Smooth muscle cell of the brain vasculature (primary cell): ENCODE data around the gene ARHGAP30.
"Not testable (repeated sequence)": the region's sequence is repeated elsewhere in the genome, so short reads cannot be mapped to it uniquely, and the experiment has no call there.

Experiments used
- DNase-seq: peaks from one replicate; pipeline ENCODE4 v3.0.0-alpha.2; 2012; ENCODE audit warnings: low read depth, low spot score

The ARHGAP30 gene, protein sequence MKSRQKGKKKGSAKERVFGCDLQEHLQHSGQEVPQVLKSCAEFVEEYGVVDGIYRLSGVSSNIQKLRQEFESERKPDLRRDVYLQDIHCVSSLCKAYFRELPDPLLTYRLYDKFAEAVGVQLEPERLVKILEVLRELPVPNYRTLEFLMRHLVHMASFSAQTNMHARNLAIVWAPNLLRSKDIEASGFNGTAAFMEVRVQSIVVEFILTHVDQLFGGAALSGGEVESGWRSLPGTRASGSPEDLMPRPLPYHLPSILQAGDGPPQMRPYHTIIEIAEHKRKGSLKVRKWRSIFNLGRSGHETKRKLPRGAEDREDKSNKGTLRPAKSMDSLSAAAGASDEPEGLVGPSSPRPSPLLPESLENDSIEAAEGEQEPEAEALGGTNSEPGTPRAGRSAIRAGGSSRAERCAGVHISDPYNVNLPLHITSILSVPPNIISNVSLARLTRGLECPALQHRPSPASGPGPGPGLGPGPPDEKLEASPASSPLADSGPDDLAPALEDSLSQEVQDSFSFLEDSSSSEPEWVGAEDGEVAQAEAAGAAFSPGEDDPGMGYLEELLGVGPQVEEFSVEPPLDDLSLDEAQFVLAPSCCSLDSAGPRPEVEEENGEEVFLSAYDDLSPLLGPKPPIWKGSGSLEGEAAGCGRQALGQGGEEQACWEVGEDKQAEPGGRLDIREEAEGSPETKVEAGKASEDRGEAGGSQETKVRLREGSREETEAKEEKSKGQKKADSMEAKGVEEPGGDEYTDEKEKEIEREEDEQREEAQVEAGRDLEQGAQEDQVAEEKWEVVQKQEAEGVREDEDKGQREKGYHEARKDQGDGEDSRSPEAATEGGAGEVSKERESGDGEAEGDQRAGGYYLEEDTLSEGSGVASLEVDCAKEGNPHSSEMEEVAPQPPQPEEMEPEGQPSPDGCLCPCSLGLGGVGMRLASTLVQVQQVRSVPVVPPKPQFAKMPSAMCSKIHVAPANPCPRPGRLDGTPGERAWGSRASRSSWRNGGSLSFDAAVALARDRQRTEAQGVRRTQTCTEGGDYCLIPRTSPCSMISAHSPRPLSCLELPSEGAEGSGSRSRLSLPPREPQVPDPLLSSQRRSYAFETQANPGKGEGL

DNA sequence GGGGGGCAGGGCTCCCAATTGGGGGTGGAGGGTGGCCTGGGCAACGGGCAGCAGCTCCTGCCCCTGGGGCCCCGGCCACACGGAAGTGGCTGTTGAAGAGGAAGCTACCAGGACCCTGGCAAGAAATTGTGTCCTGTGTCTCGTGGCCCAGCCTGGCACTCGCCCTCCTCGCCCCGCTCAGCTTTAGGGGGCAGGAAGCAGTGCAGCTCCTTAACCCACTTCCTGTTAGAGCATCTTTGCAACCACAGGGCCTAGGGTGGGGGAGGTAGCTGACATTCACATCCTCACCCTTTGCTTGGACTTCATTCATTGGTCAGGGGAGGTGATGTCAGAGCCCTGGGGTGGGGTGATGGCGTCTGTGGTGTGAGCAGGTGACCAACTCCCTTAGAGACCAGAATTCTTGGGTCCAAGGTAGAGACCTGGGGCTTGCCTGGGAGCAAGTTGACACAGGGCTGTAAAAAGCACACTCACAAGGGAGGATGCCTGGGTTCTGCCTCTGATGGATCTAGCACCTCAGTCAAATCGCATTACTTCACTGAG, at the start of gene ARHGAP30:
Gene ARHGAP30, minus strand, starts transcription at position 161 of the 540 bp plus-strand sequence. CDS start 267 bp downstream, outside the sequence.
- no peak for DNase-seq

DNA sequence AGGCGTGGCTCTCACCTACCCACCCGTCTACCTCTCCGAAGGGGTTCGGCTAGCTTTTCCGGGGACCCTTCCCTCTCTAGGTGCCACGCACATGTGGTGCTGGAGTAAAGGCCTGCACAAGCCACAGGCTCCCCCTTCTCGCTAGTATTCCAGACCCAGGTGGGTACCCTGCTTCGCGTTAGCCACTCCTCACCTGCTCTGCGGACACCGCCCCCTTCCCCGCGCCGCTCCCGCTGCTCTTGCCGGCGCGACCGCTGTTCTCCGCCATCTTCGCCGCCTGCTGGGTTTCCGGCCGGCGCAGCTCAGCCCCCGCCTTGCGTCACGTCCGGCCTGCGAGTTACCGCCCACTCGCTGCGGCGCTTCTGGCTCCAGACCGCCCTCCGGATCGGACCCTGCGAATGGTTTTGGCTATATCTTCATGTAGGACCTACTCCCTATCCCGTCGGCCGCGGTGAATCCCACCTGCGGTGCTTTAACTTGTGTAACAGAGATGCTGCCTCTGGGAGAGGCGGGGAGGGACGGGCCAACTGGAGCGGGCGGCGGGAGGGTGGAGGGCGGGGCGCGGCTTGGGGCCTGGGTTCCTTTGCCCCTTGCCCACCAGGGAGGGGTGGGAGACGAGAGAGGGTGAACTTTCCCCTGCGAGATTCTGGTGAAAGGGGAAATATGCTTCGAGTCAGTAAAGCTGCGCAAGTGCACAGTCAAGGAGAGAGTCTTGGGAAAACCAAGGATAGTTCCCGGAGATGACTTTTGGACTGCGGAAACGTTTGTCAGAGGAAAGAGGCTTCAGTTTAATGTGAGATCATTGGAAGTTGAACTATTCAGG, 48.3 kb upstream of the ARHGAP30 start, which contains the start of the genes NIT1 and PFDN2:
Gene NIT1, plus strand, starts transcription at position 347 of the 823 bp plus-strand sequence. Its CDS starts 72 bp downstream, at position 419.
Gene PFDN2, minus strand, starts transcription at position 279 of the 823 bp plus-strand sequence. Its CDS starts 11 bp downstream, at position 268.
- DNase-seq: peak; percentile 61

DNA sequence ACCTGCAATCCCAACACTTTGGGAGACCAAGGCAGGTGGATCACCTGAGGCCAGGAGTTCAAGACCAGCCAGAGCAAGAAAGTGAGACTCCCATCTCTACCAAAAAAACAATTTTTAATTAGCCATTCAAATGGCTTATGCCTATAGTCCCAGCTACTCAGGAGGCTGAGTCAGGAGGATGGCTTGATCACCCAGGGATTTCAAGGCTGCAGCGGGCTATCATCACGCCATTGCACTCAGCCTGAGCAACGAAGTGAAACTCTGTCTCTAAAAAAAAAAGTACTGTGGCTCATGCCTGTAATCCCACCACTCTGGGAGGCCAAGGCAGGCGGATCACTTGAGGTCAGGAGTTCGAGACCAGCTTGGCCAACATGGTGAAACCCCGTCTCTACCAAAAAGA, 46.3 kb upstream of the ARHGAP30 start:
- DNase-seq: not testable (repeated sequence)

DNA sequence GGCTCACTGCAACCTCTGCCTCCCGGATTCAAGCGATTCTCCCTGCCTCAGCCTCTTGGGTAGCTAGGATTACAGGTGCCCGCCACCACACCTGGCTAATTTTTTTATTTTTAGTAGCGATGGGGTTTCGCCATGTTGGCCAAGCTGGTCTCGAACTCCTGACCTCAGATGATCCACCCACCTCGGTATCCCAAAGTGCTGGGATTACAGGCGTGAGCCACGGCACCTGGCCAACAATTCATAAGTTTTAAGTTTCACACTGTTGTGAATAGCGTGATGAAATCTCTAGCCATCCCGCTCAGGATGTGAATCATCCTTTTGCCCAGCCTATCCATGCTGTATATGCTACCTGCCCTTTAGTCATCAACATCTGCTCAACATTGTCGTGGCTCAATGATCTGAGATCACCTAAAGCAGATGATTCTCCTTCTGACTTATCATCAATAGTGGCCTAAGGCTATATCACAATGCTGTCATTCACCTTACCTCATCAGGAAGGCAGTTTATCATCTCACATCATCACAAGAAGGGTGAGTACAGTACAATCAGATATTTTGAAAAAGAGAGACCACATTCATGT, 45.5 kb upstream of the ARHGAP30 start:
- DNase-seq: no peak

DNA sequence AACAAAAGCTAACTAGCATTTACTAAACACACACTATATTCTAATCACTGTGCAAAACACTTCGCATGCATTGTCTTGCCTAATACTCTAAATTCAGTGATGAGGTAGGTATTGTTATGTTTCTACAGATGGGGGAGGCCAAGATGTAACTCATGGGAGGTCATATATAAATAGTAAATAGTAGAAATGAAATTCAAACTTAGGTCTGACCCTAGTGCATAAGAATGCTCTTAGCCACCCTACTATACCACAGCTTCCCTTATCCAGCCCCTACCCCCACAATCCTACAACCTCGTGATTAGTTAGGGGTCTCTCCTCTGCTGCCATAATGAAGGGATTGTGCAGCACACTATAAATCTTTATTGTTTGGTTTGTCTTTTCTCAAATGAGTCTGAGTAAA, 44.9 kb upstream of the ARHGAP30 start:
- DNase-seq: no peak

DNA sequence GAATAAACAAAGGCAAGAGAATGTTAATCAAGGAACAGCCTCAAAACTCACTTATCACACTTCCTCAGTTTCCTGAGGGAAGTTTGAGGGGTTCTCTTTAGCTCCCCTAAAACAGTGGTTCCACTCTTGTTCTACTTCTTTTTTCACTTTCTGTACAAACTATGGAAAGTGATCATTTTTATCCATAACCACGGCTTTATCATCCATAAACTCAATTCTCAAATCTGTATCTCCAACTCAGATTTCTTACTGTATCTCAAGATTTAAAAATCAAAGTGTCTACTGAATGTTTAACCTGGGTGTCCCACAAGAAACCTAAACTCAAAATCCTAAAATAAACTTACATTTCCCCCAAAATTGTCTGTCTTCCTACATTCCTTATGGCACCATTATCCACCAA, 44.2 kb upstream of the ARHGAP30 start:
- no peak for DNase-seq

DNA sequence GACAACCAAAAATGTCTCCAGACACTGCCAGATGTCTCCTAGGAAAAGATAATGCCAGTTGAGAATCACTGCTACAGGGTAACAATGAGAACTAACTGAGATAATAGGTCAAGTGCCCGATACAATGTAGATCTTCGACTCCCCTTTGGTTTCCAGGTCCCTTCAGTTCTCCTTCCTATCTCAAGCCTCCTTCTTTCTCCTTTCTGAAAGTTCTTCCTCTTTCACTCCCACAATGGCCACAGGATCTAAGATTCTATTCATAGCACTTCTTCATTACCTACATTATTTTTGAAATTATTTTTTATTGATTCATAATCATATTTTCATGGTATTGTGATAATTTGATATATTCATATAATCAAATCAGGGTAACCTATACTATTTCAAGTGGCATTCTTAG, 41.8 kb upstream of the ARHGAP30 start:
- no peak for DNase-seq

DNA sequence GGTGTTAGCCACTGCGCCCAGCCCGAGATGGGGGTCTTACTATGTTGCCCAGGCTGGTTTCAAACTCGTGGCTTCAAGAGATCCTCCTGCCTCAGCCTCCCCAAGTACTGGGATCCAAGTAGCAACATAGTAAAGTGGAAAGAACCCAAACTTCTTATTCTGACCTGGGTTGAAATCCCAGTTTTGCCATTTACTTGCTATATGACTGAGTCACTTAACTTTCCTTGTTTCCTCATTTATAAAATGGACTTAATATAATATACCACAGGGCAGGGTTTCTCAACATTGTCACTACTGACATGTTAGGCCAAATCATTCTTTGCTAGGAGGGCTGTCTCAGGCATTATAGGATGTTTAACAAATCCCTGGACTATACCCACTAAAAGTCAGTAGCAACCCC, 41.4 kb upstream of the ARHGAP30 start:
- DNase-seq: no peak

DNA sequence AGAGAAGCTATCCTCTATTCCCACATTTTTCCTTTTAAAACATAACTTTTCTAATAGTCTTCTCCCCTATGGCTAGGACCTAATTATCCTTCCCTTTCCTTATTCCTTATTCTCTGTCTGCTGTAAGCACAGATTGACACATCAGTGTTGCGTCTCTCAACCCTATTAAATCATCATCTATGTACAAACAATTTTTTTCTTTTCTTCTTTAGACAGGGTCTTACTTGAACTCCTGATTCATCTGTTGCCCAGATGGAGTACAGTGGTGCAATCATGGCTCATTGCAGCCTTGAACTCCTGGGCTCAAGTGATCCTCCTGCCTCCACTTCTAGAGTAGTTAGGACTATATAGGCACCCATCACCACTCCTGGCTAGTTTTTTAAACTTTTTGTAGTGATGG, 36.7 kb upstream of the ARHGAP30 start:
- DNase-seq: no peak

DNA sequence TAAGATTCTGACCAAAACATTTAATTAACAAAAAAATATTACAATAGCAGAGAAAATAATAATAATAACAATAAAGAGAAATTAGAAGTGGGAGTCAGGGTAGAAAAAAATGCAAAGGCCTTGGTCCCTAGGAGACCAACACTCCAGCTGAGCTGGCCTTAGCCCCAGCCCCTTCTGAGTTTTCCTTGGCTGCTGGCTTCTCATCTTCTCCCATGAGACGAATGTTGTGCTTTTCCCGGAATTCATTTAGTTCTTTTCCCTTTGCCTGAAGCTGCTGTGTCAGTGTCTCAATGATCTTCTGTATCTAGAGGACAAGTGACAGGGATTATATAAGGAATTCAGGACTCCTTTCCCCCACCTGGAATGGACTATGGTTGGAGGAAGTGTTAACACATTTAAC, 30.9 kb upstream of the ARHGAP30 start:
- DNase-seq: no peak

DNA sequence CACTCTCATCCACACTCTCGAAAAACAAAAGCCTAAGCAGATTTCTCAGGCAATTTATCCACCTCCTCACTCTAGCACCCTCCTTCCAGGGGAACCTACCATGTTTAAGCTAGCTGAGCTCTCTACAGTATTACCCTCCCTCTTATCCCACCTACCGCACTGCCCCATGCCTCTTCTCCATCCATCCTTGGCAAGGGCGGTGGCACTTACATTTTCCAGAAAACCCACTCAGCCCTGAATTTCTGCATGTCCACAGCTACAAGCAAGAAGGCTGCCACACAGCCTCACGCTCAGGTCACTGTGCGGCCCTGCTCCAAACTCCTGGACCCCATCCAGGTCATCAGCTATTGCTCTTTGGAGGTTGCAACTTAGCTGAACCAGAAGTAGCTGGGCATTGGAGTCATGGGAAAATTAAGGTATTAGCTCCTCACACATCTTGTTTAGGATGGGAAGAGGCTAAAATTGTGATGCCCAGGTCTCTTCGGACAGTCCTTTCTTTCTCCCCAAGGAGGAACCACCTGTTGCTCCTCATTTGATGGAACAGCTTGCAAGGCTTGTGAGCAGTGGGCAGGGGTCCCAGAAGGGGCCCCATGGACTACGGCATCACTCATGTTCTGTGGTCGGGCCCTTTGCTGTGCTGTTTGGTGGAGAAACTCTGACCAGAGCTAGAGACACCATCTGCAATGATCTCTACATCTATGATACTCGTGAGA, 29.6 kb upstream of the ARHGAP30 start:
- DNase-seq: no peak

DNA sequence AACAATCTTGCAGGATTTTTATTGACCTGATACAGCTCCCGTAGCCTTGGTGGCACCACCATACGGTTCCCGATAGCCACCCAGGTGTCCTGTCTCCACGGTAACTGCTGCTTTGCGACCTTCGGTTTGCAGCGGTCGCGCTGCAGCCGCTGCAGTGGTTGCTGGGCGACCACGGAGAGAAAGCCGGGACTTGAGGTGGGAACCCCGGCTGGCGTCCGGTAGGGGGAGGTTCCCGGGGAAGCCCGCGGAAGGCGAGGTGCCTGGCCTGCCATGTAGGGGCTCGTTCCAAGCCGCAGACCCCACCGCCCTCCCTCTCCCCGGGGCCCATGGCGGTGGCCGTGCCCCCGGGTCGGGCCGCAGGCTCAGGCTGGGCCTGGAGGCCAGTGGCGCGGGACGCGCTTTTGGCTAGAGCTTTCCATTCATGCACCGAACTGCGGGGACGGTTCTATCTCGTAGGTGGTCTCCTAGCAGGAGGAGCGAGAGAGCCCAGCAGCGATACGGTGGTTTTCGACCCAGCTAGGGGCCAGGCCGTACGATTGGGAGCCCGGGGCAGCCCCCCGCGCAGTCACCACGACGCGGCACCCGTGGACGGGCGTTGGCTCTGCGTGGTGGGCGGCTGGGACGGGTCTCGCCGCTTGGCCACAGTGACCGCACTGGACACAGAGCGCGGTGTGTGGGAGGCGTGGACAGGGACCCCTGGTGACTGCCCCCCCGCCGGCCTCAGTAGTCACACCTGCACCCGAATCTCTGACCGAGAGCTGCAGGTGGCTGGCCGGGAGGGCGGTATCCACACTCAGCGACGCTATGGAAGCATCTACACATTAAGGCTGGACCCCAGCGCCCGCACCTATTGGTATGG, 28.7 kb upstream of the ARHGAP30 start, which contains the start of gene KLHDC9:
Gene KLHDC9, plus strand, starts transcription at position 152 of the 859 bp plus-strand sequence. Its CDS starts 175 bp downstream, at position 327.
- no peak for DNase-seq

DNA sequence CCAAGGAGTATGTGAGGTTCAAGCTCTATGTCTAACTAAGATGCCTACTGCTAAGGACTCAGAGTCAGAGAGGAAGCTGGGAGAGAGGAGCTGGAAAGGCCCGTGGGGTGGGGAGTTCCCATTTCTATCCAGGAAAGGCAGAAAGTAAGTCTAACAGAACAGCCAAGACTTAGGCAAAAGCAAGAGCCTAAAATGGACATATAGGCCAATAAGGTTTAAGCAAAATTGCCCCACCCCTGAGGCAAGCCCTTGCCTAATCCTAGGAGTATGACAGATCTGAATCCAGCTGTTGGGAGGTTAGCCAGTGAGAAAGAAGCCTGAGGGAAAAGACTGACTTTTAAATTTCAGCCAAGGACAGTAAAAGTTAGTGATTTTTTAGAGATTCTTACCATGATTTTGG, 26.8 kb upstream of the ARHGAP30 start:
- DNase-seq: no peak

DNA sequence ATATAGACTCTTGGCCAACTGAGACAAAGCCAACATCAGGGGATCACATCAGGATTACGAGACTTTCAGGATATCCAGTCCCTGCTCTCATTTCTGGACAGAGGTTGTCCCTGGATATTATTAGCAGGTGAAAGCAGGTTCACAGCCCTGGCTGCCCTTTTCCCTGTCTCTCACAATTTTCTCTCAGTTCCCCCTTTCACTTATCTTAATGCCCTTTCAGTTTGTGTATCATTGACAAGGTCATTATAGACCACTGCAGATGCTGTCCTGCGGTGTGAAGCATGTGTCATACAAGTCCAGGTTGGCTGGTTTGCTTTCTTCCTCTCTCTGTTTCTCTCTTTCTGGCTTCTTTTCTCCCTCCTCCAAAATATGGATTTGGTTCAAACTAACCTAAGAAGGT, 26.3 kb upstream of the ARHGAP30 start:
- no peak for DNase-seq

DNA sequence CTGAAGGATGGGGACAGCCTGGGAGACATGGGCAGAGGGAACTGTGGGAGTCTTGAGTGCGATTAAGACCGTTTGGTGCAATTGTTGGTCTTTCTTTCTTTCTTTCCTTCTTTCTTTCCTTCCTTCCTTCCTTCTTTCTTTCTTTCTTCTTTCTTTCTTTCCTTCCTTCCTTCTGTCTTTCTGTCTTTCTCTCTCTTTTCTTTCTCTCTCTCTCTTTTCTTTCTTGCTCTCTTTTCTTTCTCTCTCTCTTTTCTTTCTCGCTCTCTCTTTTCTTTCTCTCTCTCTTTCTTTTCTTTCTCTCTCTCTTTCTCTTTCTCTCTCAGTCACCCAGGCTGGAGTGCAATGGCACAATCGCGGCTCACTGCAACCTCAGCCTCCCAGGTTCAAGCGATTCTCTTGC, 25.5 kb upstream of the ARHGAP30 start:
- no peak for DNase-seq

DNA sequence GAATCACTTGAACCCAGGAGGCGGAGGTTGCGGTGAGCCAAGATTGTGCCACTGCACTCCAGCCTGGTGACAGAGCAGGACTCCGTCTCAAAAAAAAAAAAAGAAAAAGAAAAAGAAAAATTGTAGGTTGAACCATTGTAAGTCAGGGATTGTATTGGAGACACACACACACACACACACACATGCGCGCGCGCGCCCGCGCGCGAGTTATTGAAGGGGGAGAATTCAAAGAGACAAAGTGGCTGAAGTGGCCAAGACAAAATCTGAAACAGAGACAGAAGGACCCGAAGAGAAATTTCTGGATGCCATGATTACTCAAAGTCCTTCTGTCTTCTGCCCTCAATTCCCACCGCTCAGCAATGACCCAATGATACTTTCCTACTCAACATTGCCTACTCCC, 24.8 kb upstream of the ARHGAP30 start:
- DNase-seq: no peak

DNA sequence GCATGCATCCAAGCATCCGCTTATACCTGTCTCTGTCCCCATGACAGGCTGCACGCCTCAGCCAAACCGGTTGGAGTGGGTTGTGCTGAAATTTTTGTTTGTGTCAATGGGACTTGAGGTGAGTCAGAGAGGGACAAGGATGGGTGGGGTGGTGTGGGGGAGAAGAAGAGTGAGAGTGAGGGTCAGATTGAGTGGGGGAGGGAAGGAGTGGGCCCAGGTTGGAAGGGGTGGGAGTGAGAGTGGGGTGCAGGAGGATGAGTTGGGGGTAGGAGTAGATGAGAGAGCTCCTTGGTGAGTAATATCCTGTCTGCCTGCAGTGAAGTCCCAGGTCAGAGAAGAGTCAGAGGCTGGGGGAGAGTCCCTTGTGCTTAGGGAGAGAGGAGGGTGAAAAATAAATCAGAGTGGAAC, 22.9 kb upstream of the ARHGAP30 start:
- no peak for DNase-seq

DNA sequence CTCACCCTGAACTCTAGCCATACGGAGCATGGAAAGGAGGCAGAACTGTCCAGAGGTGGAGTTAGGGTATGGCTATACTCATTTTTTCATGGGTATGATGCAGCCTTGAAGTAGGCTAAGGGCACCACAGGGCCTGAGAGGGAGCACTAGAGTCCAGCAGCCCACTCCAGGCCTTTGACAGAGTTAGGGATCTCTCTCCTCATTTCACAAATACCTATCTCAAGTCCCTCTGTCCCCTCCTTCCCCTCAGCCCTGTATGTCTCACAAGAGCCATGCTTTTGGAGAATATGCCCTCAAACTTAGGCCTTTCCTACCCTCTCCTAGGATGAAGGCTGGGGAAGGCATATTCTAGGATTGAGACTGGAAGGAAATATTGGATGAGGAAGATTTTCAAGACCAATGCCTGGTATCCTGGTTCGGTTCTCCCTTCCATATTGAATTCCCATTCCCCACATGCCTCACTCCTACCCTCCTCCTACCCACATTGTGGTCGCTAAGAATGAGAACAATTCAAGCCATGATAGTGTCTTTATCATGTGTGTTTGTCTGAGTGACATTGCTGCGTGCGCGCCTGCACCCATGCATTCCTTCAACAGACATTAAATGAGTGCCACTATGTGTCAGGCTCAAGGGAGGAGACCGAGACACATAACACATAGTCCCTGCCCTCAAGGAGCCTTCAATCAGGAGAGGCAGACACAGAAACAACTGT, 22.3 kb upstream of the ARHGAP30 start:
- DNase-seq: no peak
